KMS-11 (cell line): Measurements from ENCODE around the gene PSMC1.

Source experiments
- H2AFZ ChIP-seq: fragments of 200-600 bp; sonication (generic); 2 replicates; pipeline ENCODE4 v1.6.1; 2016; ENCODE audit warnings: antibody characterized with exemption, mixed run types, low read depth
- H3K27ac ChIP-seq: fragments of 200-600 bp; sonication (generic); 2 replicates; pipeline ENCODE4 v1.6.1; 2016; ENCODE audit warnings: mild to moderate bottlenecking, mixed run types
- H3K27me3 ChIP-seq: fragments of 200-600 bp; sonication (generic); 2 replicates; pipeline ENCODE4 v1.6.1; 2017; ENCODE audit warnings: mild to moderate bottlenecking, low read depth, mixed run types, moderate library complexity; ENCODE audit not compliant: insufficient read depth
- H3K36me3 ChIP-seq: fragments of 200-600 bp; sonication (generic); 2 replicates; pipeline ENCODE4 v1.6.1; 2017; ENCODE audit warnings: mild to moderate bottlenecking, mixed run types; ENCODE audit not compliant: insufficient read depth
- H3K4me1 ChIP-seq: fragments of 200-600 bp; sonication (generic); 2 replicates; pipeline ENCODE4 v1.6.1; 2016; ENCODE audit warnings: mild to moderate bottlenecking, low read depth, mixed run types; ENCODE audit not compliant: poor library complexity, severe bottlenecking
- H3K4me2 ChIP-seq: fragments of 200-600 bp; sonication (generic); 2 replicates; pipeline ENCODE4 v1.7.0; 2016; ENCODE audit warnings: mild to moderate bottlenecking, mixed run types
- H3K4me3 ChIP-seq: fragments of 200-600 bp; sonication (generic); IDR thresholded peaks from 2 replicates; pipeline ENCODE4 v1.6.1; 2017; ENCODE audit warnings: low read depth, low read length, mixed read lengths; ENCODE audit not compliant: insufficient read depth
- H3K79me2 ChIP-seq: fragments of 200-600 bp; sonication (generic); 2 replicates; pipeline ENCODE4 v1.6.1; 2016; ENCODE audit warnings: low read depth, mixed run types; ENCODE audit not compliant: insufficient read depth
- H3K9ac ChIP-seq: fragments of 200-600 bp; sonication (generic); 2 replicates; pipeline ENCODE4 v1.6.1; 2016; ENCODE audit warnings: mild to moderate bottlenecking, mixed run types
- H4K20me1 ChIP-seq: fragments of 200-600 bp; sonication (generic); 2 replicates; pipeline ENCODE4 v1.6.1; 2016; ENCODE audit warnings: mild to moderate bottlenecking, mixed run types; ENCODE audit not compliant: insufficient read depth
- CTCF ChIP-seq: fragments of 200-600 bp; sonication (generic); conservative IDR thresholded peaks from 2 replicates; pipeline ENCODE4 v1.6.1; 2017; ENCODE audit warnings: low read depth, mild to moderate bottlenecking, antibody characterized with exemption, low read length, moderate library complexity, mixed read lengths

PSMC1 gene

DNA sequence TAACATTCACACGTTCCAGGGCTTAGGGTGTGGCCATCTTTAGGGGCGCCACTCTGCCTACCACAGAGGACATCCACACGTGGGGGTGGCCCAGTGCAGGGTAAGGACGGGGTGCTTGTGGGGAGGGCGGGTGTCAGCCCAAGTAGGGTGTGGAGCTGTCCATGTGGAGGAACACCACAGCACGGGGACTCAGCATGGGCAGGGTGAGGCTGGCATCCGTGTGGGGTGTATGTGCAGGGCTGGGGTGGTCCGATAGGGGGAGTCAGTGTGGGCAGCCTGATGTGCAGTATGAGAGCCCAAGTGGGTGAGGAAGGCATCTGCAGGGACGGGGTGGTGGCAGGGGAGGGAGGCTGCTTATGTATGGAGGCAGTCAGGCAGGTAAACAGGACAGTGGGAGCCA, 17.7 kb downstream of the PSMC1 start:
- Histone ChIP-seq H3K4me2 (no peak overlapping the region), H3K4me3 (no peak overlapping the region), H2AFZ (no peak overlapping the region), H3K4me1 (no peaks in the 10 kb centered on the region), H3K79me2 (no peaks in the 10 kb centered on the region), H3K27ac (no peak overlapping the region), H3K36me3 (no peaks in the 10 kb centered on the region; the same call in 1 of the 2 replicates), H3K9ac (no peak overlapping the region), H3K27me3 (no peaks in the 10 kb centered on the region), H4K20me1 (no peaks in the 10 kb centered on the region)
- no peak for TF ChIP-seq CTCF

DNA sequence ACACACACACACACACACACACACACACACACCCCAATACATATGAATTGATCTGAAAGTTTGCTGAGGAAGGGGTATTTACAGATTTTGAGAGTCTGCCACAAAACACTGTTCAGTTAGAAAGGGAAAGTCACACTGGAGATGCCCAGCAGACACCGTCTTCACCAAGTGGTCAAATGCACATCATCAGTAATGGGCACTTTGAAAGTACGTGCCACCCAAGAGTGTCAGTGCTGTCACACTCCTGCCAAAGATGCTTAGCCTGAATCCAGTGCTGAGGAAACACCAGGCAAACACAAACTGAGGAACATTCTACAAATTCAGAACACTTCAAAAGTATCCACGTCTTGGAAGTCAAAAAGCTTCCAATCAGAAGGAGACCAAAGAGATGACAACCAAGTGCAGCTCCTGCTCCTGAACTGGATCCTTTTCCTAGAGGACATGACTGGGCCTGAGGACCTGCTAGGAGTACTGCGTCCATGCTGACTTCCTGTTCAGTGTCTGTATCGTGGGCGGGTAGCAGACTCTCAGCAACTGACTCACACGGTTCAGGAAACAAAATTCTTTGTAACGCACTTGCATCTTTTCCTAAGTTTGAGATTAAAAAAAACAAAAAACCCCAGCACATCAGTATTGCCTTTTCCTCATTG, 18.6 kb downstream of the PSMC1 start:
- H4K20me1 ChIP-seq: no peaks in the 10 kb centered on the region
- H3K36me3 ChIP-seq: no peaks in the 10 kb centered on the region; the same call in 1 of the 2 replicates
- no peaks in the 10 kb centered on the region for H3K4me1 ChIP-seq
- H3K4me3 ChIP-seq: no peak overlapping the region
- no peak overlapping the region for H3K4me2 ChIP-seq
- H3K9ac ChIP-seq: no peak overlapping the region
- H3K27me3 ChIP-seq: no peaks in the 10 kb centered on the region
- H3K79me2 ChIP-seq: no peaks in the 10 kb centered on the region
- H3K27ac ChIP-seq: no peak overlapping the region
- no peak overlapping the region for H2AFZ ChIP-seq
- TF ChIP-seq CTCF: no peak

DNA sequence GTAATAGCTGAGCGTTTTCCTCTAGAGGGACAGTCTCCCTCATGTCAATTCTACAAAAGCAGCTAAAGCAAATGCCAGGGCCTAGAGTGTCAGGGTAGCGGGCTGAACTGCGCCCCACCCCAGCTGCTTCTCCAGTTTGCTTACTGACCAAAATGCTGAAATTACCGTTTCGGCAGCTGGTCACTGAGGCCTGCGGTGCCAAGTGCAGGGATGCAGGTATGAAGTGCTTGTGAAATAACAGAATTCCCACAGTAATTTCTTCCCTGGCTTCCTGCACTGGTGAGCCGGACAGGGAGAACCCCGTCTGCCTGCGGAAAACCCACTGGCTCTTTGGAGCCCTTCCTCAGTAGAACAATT, 19.1 kb downstream of the PSMC1 start:
- H3K36me3 ChIP-seq: no peaks in the 10 kb centered on the region; the same call in 1 of the 2 replicates
- no peaks in the 10 kb centered on the region for H3K79me2 ChIP-seq
- TF ChIP-seq CTCF: no peak
- H4K20me1 ChIP-seq: no peaks in the 10 kb centered on the region
- no peak overlapping the region for H2AFZ ChIP-seq
- H3K4me3 ChIP-seq: no peak overlapping the region
- H3K4me1 ChIP-seq: no peaks in the 10 kb centered on the region
- H3K27me3 ChIP-seq: no peaks in the 10 kb centered on the region
- H3K27ac ChIP-seq: no peak overlapping the region
- H3K4me2 ChIP-seq: no peak overlapping the region
- H3K9ac ChIP-seq: no peak overlapping the region

DNA sequence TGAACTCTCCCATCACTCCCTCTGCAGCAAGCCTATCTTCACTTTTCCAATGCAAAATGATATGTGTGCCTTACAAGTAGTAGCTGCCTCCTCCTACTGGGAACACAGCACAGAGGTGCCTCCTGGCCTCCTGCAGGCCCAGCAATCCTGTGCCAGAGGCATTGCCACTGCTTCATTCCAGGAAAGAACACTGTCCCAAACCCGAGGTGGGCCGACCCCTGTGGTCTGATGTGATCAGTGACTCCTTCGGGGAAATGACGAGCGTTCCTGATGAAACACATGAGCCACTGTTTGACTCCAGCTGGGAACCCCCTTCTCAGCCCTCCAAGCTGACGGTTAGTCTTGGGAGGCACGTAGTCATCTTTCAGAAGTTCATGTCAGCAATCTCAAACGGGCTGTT, 19.5 kb downstream of the PSMC1 start:
- no peak overlapping the region for H3K4me3 ChIP-seq
- no peak overlapping the region for H3K4me2 ChIP-seq
- no peak overlapping the region for H3K9ac ChIP-seq
- H3K36me3 ChIP-seq: no peaks in the 10 kb centered on the region; the same call in 1 of the 2 replicates
- TF ChIP-seq CTCF: no peak
- H4K20me1 ChIP-seq: no peaks in the 10 kb centered on the region
- no peak overlapping the region for H2AFZ ChIP-seq
- H3K79me2 ChIP-seq: no peaks in the 10 kb centered on the region
- H3K4me1 ChIP-seq: no peaks in the 10 kb centered on the region
- H3K27me3 ChIP-seq: no peaks in the 10 kb centered on the region
- H3K27ac ChIP-seq: no peak overlapping the region
